Measurements from ENCODE around the gene HUNK.

HUNK gene

DNA sequence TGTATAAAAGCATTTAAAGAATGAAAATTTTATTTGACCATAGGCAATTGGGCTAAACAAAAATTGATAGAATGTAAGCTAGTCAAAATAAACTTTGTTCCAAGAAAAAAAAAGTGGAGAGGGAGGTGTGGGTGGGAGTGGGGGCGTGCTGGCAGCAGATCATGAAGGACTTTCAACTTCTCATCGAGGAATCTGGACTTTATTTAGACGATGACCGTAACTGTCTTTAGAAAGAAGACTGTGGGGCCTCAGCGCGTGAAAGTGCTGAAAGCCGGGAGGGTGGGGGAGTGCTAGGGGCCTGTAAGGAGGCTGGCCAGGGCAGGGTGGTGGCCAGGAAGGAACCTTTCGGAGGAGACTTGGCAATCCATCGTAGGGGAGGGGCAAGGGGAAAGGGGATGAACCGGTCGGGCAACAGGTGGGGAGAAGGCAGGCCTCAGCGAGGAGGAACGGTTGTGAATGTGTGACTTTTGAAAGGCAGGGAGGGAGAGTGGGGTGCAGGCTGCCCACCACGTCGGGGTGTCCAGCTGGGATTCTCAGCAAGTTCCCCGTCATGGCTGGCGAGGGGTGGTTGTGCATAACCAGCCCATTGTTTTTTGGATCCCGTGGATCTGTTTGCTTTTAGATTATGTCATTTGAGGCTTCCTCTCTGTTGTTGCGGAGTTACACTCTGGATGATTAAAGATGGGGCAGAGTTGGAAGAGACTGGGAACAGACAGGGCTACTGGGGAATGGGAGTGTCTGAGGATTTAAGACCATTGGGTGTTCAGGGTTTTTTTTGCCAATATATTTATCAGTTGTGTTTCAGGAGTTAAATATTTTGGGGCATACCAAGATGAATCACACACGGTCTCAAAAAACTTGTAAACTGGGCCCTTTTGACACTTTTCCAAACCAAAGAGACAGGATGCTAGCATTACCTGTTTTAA is 35.5 kb downstream of the HUNK start:
- no peaks in the 10 kb centered on the region for H3K27me3 ChIP-seq (ENCODE audit: insufficient read depth, low read depth)
- H3K4me1 ChIP-seq (ENCODE audit: low read depth, poor library complexity, severe bottlenecking) = no peaks in the 10 kb centered on the region
- H3K4me3 ChIP-seq (IDR thresholded peaks at IDR 0.05; ENCODE audit: insufficient read depth, low read depth, low read length) = no peak overlapping the region

DNA sequence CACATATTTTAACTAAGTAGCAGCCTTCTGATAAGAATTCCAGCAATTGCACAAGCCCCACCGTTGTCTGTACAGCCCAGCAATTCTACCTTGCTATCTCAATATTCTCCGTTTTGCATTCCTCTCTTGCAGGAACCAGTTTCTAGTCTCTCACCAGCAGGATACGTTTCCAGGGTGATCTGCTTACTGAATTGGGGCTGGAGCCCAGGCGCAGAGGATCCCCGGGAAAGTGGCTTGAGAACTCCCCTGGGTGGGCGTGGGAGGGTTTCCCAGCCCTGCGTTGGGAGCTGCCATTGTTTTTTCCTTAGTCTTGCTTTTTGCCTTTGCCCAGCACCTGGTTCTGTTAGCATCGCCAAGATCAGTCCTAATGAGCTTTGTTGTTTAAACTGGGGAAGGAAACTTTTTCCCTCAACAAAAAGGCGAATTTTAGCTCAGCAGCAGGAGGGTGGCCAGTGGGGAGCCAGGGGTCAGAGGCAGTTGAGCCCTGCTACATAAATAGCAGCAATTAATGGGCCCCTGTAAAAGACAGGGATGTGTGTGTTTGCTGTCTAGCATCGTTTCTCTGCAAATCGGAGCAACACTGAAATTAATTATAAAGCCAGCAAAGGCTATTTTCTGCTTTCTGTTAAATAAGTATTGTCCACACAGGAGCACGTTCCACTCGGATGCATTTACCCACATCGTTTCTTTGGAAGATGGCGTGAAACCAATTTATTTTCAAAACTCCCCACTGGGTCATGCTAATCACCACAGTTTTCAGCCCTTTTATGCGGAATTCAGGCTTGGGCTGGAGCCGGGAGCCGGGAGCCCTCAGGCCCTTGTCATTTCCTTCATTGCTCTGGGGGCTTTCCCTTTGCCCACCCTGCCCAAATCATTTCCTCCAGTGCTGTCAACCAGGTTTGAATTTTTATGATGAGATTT is 36.6 kb downstream of the HUNK start:
- Histone ChIP-seq H3K9ac (no peak overlapping the region), H3K79me2 (ENCODE audit: insufficient read depth, low read depth) (no peaks in the 10 kb centered on the region), H3K36me3 (ENCODE audit: insufficient read depth) (no peaks in the 10 kb centered on the region), H4K20me1 (ENCODE audit: insufficient read depth) (no peaks in the 10 kb centered on the region), H3K27ac (no peak overlapping the region), H2AFZ (ENCODE audit: low read depth) (no peak overlapping the region), H3K4me2 (no peak overlapping the region), H3K4me1 (ENCODE audit: low read depth, poor library complexity, severe bottlenecking) (no peaks in the 10 kb centered on the region), H3K27me3 (ENCODE audit: insufficient read depth, low read depth) (no peaks in the 10 kb centered on the region), H3K4me3 (IDR thresholded peaks at IDR 0.05; ENCODE audit: insufficient read depth, low read depth, low read length) (no peak overlapping the region)
- TF ChIP-seq, protein P1, sequence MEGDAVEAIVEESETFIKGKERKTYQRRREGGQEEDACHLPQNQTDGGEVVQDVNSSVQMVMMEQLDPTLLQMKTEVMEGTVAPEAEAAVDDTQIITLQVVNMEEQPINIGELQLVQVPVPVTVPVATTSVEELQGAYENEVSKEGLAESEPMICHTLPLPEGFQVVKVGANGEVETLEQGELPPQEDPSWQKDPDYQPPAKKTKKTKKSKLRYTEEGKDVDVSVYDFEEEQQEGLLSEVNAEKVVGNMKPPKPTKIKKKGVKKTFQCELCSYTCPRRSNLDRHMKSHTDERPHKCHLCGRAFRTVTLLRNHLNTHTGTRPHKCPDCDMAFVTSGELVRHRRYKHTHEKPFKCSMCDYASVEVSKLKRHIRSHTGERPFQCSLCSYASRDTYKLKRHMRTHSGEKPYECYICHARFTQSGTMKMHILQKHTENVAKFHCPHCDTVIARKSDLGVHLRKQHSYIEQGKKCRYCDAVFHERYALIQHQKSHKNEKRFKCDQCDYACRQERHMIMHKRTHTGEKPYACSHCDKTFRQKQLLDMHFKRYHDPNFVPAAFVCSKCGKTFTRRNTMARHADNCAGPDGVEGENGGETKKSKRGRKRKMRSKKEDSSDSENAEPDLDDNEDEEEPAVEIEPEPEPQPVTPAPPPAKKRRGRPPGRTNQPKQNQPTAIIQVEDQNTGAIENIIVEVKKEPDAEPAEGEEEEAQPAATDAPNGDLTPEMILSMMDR (conservative IDR thresholded peaks at IDR 0.05; ENCODE audit: low read depth, low read length) = no peak

More for the DNA sequence above, 35.5 kb downstream of the HUNK start:
- H2AFZ ChIP-seq (ENCODE audit: low read depth) = no peak overlapping the region
- no peaks in the 10 kb centered on the region for H3K79me2 ChIP-seq (ENCODE audit: insufficient read depth, low read depth)
- H3K27ac ChIP-seq = no peak overlapping the region
- H3K4me2 ChIP-seq = no peak overlapping the region
- TF ChIP-seq, protein P1 (conservative IDR thresholded peaks at IDR 0.05; ENCODE audit: low read depth, low read length) = no peak
- H4K20me1 ChIP-seq (ENCODE audit: insufficient read depth) = no peaks in the 10 kb centered on the region
- H3K36me3 ChIP-seq (ENCODE audit: insufficient read depth) = no peaks in the 10 kb centered on the region
- no peak overlapping the region for H3K9ac ChIP-seq

DNA sequence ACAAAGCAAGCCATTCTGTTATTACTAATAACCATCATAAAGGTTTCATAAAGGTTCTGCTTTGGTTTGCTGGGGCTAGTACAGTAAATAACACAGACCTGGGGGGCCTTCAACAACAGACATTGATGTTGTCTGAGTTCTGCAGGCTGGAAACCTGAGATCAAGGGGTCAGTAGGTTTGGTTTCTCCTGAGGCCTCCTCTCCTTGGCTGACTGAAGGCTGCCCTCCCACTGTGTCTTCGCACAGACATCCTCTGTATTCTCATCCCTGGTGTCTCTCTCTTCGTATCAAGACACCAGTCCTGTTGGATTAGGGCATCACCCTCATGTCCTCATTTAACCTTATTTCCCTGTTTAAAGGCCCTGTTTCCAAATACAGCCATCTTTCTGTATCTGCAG is 37.3 kb downstream of the HUNK start:
- no peaks in the 10 kb centered on the region for H3K27me3 ChIP-seq (ENCODE audit: insufficient read depth, low read depth)
- no peak overlapping the region for H3K9ac ChIP-seq
- no peak overlapping the region for H3K4me3 ChIP-seq (IDR thresholded peaks at IDR 0.05; ENCODE audit: insufficient read depth, low read depth, low read length)
- no peak overlapping the region for H3K27ac ChIP-seq
- no peaks in the 10 kb centered on the region for H3K4me1 ChIP-seq (ENCODE audit: low read depth, poor library complexity, severe bottlenecking)
- no peaks in the 10 kb centered on the region for H4K20me1 ChIP-seq (ENCODE audit: insufficient read depth)
- TF ChIP-seq, protein P1 (conservative IDR thresholded peaks at IDR 0.05; ENCODE audit: low read depth, low read length) = no peak
- H2AFZ ChIP-seq (ENCODE audit: low read depth) = no peak overlapping the region
- H3K79me2 ChIP-seq (ENCODE audit: insufficient read depth, low read depth) = no peaks in the 10 kb centered on the region
- no peaks in the 10 kb centered on the region for H3K36me3 ChIP-seq (ENCODE audit: insufficient read depth)
- H3K4me2 ChIP-seq = no peak overlapping the region

DNA sequence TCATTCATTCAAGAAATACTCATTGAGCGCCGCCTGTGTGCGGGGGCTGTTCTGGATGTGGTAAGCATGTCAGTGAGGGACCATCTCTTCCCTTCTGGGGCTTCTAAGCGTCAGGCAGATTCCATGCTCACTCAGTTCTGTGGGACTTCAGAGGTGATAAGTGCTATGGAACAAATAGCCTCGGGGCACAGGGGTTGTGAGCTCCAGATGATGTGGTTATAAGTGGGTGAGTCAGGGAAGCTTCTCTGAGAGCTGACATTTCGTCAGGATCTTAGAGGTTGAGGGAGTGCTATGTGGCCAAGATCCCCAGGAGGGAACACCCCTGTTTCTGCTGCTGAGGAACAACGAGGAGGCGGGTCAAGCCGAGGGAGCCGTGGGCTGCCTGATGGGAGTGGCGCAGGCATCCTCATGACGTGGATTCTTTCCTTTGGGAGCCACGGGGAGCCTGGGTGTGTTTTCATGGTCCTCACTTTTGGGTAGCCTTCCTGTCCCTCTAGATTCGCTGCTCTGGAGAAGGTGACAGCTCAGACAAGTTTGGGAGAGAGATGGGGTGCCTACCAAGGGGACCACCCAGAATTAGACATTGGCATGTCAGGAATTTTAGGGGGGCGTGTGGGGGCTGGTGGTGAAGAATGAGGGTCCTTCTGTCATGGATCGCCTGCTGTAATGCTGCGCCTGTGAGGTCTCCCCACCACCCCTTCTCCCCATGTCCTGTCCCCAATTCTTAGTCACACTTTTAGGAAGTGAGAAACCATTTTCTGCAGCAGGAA is 38.5 kb downstream of the HUNK start:
- H3K27ac ChIP-seq = no peak overlapping the region
- no peak overlapping the region for H3K4me3 ChIP-seq (IDR thresholded peaks at IDR 0.05; ENCODE audit: insufficient read depth, low read depth, low read length)
- no peak overlapping the region for H3K9ac ChIP-seq
- no peaks in the 10 kb centered on the region for H3K79me2 ChIP-seq (ENCODE audit: insufficient read depth, low read depth)
- H3K36me3 ChIP-seq (ENCODE audit: insufficient read depth) = no peaks in the 10 kb centered on the region
- H3K4me1 ChIP-seq (ENCODE audit: low read depth, poor library complexity, severe bottlenecking) = no peaks in the 10 kb centered on the region
- H2AFZ ChIP-seq (ENCODE audit: low read depth) = no peak overlapping the region
- TF ChIP-seq, protein P1 (conservative IDR thresholded peaks at IDR 0.05; ENCODE audit: low read depth, low read length) = no peak
- H3K27me3 ChIP-seq (ENCODE audit: insufficient read depth, low read depth) = no peaks in the 10 kb centered on the region
- no peaks in the 10 kb centered on the region for H4K20me1 ChIP-seq (ENCODE audit: insufficient read depth)
- H3K4me2 ChIP-seq = no peak overlapping the region
